GM12878 (cell line): ENCODE measurements around the gene FBLN5. TPM values are rescaled to one million over a fixed set of nuclear protein-coding genes. Genes with fewer than 3 reads are reported as not detected.

Experiments used
- CHD4 ChIP-seq: fragments of 200-600 bp; sonication (generic); IDR thresholded peaks from 2 replicates; pipeline ENCODE4 v1.6.1; 2016; ENCODE audit warnings: mild to moderate bottlenecking
- JUNB ChIP-seq: IDR thresholded peaks from 2 replicates; pipeline ENCODE4 v1.6.1; 2016; ENCODE audit warnings: antibody characterized with exemption, mild to moderate bottlenecking
- KDM1A ChIP-seq: fragments of 200-600 bp; sonication (generic); IDR thresholded peaks from 2 replicates; pipeline ENCODE4 v1.6.1; 2016; ENCODE audit warnings: borderline replicate concordance
- MEF2B ChIP-seq: fragments of 450-650 bp; IDR thresholded peaks from 2 replicates; pipeline ENCODE4 v1.6.1; 2018; ENCODE audit warnings: mild to moderate bottlenecking, moderate library complexity; ENCODE audit not compliant: partially characterized antibody, poor library complexity, severe bottlenecking
- MTA2 ChIP-seq: fragments of 450-650 bp; IDR thresholded peaks from 2 replicates; pipeline ENCODE4 v1.6.1; 2016; ENCODE audit warnings: low read depth, mild to moderate bottlenecking, moderate library complexity
- RAD51 ChIP-seq: fragments of 450-650 bp; IDR thresholded peaks from 2 replicates; pipeline ENCODE4 v1.6.1; 2016; ENCODE audit warnings: moderate library complexity, mild to moderate bottlenecking, inconsistent platforms
- RFX5 ChIP-seq: IDR thresholded peaks from 2 replicates; pipeline ENCODE4 v1.6.1; 2011; ENCODE audit warnings: low read depth, low read length, improper control_type of control experiment
- SIN3A ChIP-seq: IDR thresholded peaks from 2 replicates; pipeline ENCODE4 v1.6.1; 2012; ENCODE audit warnings: low read depth, low read length, improper control_type of control experiment
- SUPT20H ChIP-seq: IDR thresholded peaks from 2 replicates; pipeline ENCODE4 v1.6.1; 2011; ENCODE audit warnings: low read depth, mild to moderate bottlenecking, low read length, moderate library complexity, borderline replicate concordance; ENCODE audit not compliant: control insufficient read depth
- ZSCAN29 ChIP-seq: fragments of 450-650 bp; IDR thresholded peaks from 2 replicates; pipeline ENCODE4 v1.6.1; 2017; ENCODE audit warnings: mild to moderate bottlenecking, moderate library complexity
- polyA plus RNA-seq, 11 experiments: library from polyadenylated mRNA; depleted of rRNA in 4 of 11; unstranded in 6 of 11; stranded (reverse) in 5 of 11; fragments of >200 nt; fragmentation: Nextera tagmentation in 4 of 11; fragmentation: Illumina TruSeq in 1 of 11; extraction: Ambion mirVana in 4 of 11; extraction: Trizol in 1 of 11; gene quantifications; 1 replicate in 1 of 11; 2 replicates in 10 of 11; pipeline versions ENCODE4 v1.2.1 to v1.2.3, GENCODE V29; 2011 to 2016; ENCODE audit warnings: inconsistent platforms in 2 of 11, missing spikeins in 2 of 11, low read depth in 1 of 11
- total RNA-seq, 4 experiments: library from RNA; depleted of rRNA in 3 of 4; stranded (reverse); fragments of >200 nt in 3 of 4; fragmentation: Illumina TruSeq in 1 of 4; extraction: Trizol in 1 of 4; gene quantifications; 2 replicates each; pipeline versions ENCODE4 v1.2.1 to v1.2.3, GENCODE V29; 2013 to 2021
- TF ChIP-seq, protein P1 (sequence below): fragments of 450-650 bp; IDR thresholded peaks from 2 replicates; pipeline ENCODE4 v1.6.1; 2018; ENCODE audit warnings: borderline replicate concordance, mild to moderate bottlenecking; ENCODE audit not compliant: partially characterized antibody

Gene FBLN5
- total and polyA plus RNA-seq, 10 of the 15 experiments (the other 5 are each of a cell fraction or from before 2014, with no cell fraction given): 0.03 to 0.64 (median 0.24) TPM

DNA sequence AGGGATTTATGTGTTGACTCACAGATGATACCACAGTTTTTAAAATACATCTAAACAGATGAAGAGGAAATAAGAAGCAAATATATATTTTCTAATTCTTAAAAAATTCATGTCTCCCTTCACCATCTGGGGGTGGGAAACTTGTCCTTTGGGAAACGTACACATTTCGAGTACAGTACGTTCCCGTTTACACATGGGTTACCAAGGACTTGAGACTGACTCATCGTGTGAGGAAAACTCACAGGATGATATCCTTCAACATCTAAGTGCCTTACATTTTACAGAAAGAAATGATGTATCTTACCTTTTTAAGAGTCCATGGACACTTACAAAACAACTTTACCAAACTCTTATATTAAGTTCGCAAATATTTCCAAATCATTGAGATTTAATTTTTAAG is 16.0 kb upstream of the FBLN5 start (continued):
- TF ChIP-seq RAD51 (no peak), KDM1A (no peak), MEF2B (no peak), SIN3A (no peak), JUNB (no peak), RFX5 (no peak), MTA2 (no peak), CHD4 (no peak), SUPT20H (no peak), ZSCAN29 (no peak)
- TF ChIP-seq, protein P1, sequence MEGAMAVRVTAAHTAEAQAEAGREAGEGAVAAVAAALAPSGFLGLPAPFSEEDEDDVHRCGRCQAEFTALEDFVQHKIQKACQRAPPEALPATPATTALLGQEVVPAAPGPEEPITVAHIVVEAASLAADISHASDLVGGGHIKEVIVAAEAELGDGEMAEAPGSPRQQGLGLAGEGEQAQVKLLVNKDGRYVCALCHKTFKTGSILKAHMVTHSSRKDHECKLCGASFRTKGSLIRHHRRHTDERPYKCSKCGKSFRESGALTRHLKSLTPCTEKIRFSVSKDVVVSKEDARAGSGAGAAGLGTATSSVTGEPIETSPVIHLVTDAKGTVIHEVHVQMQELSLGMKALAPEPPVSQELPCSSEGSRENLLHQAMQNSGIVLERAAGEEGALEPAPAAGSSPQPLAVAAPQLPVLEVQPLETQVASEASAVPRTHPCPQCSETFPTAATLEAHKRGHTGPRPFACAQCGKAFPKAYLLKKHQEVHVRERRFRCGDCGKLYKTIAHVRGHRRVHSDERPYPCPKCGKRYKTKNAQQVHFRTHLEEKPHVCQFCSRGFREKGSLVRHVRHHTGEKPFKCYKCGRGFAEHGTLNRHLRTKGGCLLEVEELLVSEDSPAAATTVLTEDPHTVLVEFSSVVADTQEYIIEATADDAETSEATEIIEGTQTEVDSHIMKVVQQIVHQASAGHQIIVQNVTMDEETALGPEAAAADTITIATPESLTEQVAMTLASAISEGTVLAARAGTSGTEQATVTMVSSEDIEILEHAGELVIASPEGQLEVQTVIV: no peak
